DOHH2 (cell line): ENCODE measurements around the gene VSTM2B.

Experiments used
- H3F3A ChIP-seq: fragments of 200-600 bp; sonication (generic), shearing (Covaris generic); 2 replicates; pipeline ENCODE4 v1.6.0; 2016; ENCODE audit warnings: antibody characterized with exemption, mild to moderate bottlenecking; ENCODE audit not compliant: control insufficient read depth, insufficient read depth
- H3K27ac ChIP-seq: fragments of 200-600 bp; sonication (generic); 2 replicates; pipeline ENCODE4 v1.5.1; 2014; ENCODE audit warnings: low read depth, mild to moderate bottlenecking, low read length, moderate library complexity
- H3K27me3 ChIP-seq: fragments of 200-600 bp; sonication (generic); 2 replicates; pipeline ENCODE4 v1.6.1; 2014; ENCODE audit warnings: mild to moderate bottlenecking, low read length, mixed read lengths; ENCODE audit not compliant: control insufficient read depth
- H3K36me3 ChIP-seq: fragments of 200-600 bp; sonication (generic); 2 replicates; pipeline ENCODE4 v1.6.1; 2014; ENCODE audit warnings: mild to moderate bottlenecking, low read length, moderate library complexity, mixed read lengths; ENCODE audit not compliant: control insufficient read depth
- H3K4me1 ChIP-seq: fragments of 200-600 bp; sonication (generic); 2 replicates; pipeline ENCODE4 v1.6.1; 2014; ENCODE audit warnings: mild to moderate bottlenecking, low read length, mixed read lengths; ENCODE audit not compliant: control insufficient read depth
- H3K4me2 ChIP-seq: fragments of 200-600 bp; sonication (generic); 2 replicates; pipeline ENCODE4 v1.6.0; 2014; ENCODE audit warnings: mild to moderate bottlenecking, low read length, moderate library complexity
- H3K4me3 ChIP-seq: fragments of 200-600 bp; sonication (generic); 2 replicates; pipeline ENCODE4 v1.5.1; 2014; ENCODE audit warnings: mild to moderate bottlenecking, low read length, mixed read lengths
- H3K79me2 ChIP-seq: fragments of 200-600 bp; sonication (generic); 2 replicates; pipeline ENCODE4 v1.6.1; 2014; ENCODE audit warnings: mild to moderate bottlenecking, low read length, mixed read lengths; ENCODE audit not compliant: control insufficient read depth
- H3K9me2 ChIP-seq: fragments of 200-600 bp; sonication (generic); replicated peaks from 2 replicates; pipeline ENCODE4 v1.6.1; 2014; ENCODE audit warnings: mild to moderate bottlenecking, low read length, mixed read lengths; ENCODE audit not compliant: control insufficient read depth
- H3K9me3 ChIP-seq: fragments of 200-600 bp; sonication (generic); 2 replicates; pipeline ENCODE4 v1.6.1; 2014; ENCODE audit warnings: antibody characterized with exemption, low read length, mixed read lengths; ENCODE audit not compliant: control insufficient read depth, insufficient read depth
- H4K20me1 ChIP-seq: fragments of 200-600 bp; sonication (generic); 2 replicates; pipeline ENCODE4 v1.6.0; 2014; ENCODE audit warnings: low read depth, mild to moderate bottlenecking, antibody characterized with exemption, low read length, moderate library complexity; ENCODE audit not compliant: control insufficient read depth, insufficient read depth
- CTCF ChIP-seq: fragments of 200-600 bp; sonication (generic); IDR thresholded peaks from one replicate; pipeline ENCODE4 v1.5.1; 2014; ENCODE audit warnings: antibody characterized with exemption, mild to moderate bottlenecking, low read depth, low read length; ENCODE audit not compliant: poor library complexity, severe bottlenecking
- EZH2phosphoT487 ChIP-seq: fragments of 200-600 bp; sonication (generic); IDR thresholded peaks from 2 replicates; pipeline ENCODE4 v1.6.1; 2017; ENCODE audit warnings: borderline replicate concordance, mild to moderate bottlenecking, antibody characterized with exemption, low read length, moderate library complexity, mixed read lengths

Gene VSTM2B

GRCh38 chr19:29573486-29573885, 47.7 kb downstream of the VSTM2B start:
- Histone ChIP-seq H3K4me2 (no peak overlapping the region), H3K4me1 (no peaks in the 10 kb centered on the region), H3K27me3 (peaks cover 6% of the 10 kb centered on the region; the same call in 1 of the 2 replicates), H3F3A (no peaks in the 10 kb centered on the region), H4K20me1 (no peaks in the 10 kb centered on the region), H3K9me3 (no peaks in the 10 kb centered on the region), H3K4me3 (no peak overlapping the region), H3K79me2 (no peaks in the 10 kb centered on the region), H3K36me3 (no peaks in the 10 kb centered on the region), H3K27ac (no peak overlapping the region), H3K9me2 (no peaks in the 10 kb centered on the region)
- TF ChIP-seq EZH2phosphoT487 (no peak), CTCF (no peak)

GRCh38 chr19:29574510-29574909, 48.7 kb downstream of the VSTM2B start:
- Histone ChIP-seq H3K79me2 (no peaks in the 10 kb centered on the region), H4K20me1 (no peaks in the 10 kb centered on the region), H3F3A (no peaks in the 10 kb centered on the region), H3K4me2 (no peak overlapping the region), H3K4me1 (no peaks in the 10 kb centered on the region), H3K27ac (no peak overlapping the region), H3K36me3 (no peaks in the 10 kb centered on the region), H3K9me3 (no peaks in the 10 kb centered on the region), H3K27me3 (peaks cover 6% of the 10 kb centered on the region; the same call in 1 of the 2 replicates), H3K4me3 (no peak overlapping the region), H3K9me2 (no peaks in the 10 kb centered on the region)
- TF ChIP-seq EZH2phosphoT487 = no peak
- no peak for TF ChIP-seq CTCF

GRCh38 chr19:29576046-29576606, 50.3 kb downstream of the VSTM2B start:
- no peak overlapping the region for H3K27ac ChIP-seq
- H3K9me3 ChIP-seq = no peaks in the 10 kb centered on the region
- no peak overlapping the region for H3K4me2 ChIP-seq
- peaks cover 6% of the 10 kb centered on the region; the same call in 1 of the 2 replicates for H3K27me3 ChIP-seq
- no peak overlapping the region for H3K4me3 ChIP-seq
- H3K9me2 ChIP-seq = no peaks in the 10 kb centered on the region
- TF ChIP-seq EZH2phosphoT487 = no peak
- H4K20me1 ChIP-seq = no peaks in the 10 kb centered on the region
- H3K4me1 ChIP-seq = no peaks in the 10 kb centered on the region
- no peaks in the 10 kb centered on the region for H3K79me2 ChIP-seq
- H3K36me3 ChIP-seq = no peaks in the 10 kb centered on the region
- H3F3A ChIP-seq = no peaks in the 10 kb centered on the region

- Histone ChIP-seq H3K79me2 (no peaks in the 10 kb centered on the region), H3K4me1 (no peaks in the 10 kb centered on the region), H3K36me3 (no peaks in the 10 kb centered on the region), H3K27ac (no peak overlapping the region), H3K4me2 (no peak overlapping the region), H3F3A (no peaks in the 10 kb centered on the region), H3K4me3 (no peak overlapping the region), H3K9me3 (no peaks in the 10 kb centered on the region), H4K20me1 (no peaks in the 10 kb centered on the region), H3K9me2 (no peaks in the 10 kb centered on the region), H3K27me3 (peaks cover 6% of the 10 kb centered on the region; the same call in 1 of the 2 replicates)
- TF ChIP-seq EZH2phosphoT487 (no peak), CTCF (no peak)
Measured at GRCh38 chr19:29576761-29577648, 51.2 kb downstream of the VSTM2B start.
